Measurements from ENCODE around the gene DSCAM. TPM values are rescaled to one million over a fixed set of nuclear protein-coding genes. Genes with fewer than 3 reads are reported as not detected.
A peak's percentile ranks its signal among the peaks of the same experiment; 100 is the strongest.
"Not testable (repeated sequence)": the region's sequence is repeated elsewhere in the genome, so short reads cannot be mapped to it uniquely, and the experiment has no call there.

DSCAM gene
- total RNA-seq, 1 donor from 2014 or later: not detected

DNA sequence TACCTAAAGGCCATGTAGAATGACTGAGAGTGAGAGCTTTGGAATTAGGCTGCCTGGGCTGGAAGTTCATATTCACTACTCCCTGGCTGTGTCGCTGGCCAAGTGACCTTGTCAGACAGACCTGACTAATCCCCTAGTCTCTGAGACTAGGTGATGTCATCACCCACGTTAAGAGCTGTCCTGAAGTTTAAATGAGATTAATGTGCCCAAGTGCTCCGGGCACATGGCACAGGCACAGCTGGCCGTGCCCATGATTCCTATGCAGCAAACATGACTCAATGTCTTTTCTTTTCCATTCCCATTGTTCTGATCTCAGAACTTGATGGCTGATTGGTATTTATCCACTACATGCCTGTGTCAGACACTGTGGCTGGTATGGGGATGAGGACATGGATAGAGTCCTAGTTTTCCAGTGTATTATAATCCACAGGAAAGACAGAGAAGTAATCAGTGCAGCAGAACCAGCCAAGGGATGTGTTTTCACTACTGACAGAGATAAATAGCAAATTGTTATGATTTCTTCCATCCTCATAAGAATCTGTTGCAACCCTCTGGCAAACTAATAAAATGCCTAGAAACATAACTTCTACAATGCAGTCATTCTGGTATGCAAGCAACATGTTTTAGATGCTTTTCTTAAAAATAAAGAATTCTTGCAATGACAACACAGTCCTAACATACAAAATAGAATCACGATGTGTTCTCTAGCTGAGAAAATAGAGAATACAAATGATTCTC, 798.8 kb downstream of the DSCAM start:
- no peak for DNase-seq (ENCODE audit: extremely low spot score in 2 of 2)
- Histone ChIP-seq H3K27me3 (no peaks in the 10 kb centered on the region), H3K4me3 (no peak overlapping the region), H3K4me1 (peaks cover 7% of the 10 kb centered on the region), H3K36me3 (no peaks in the 10 kb centered on the region), H3K27ac (no peak overlapping the region), H3K9me3 (no peaks in the 10 kb centered on the region)
- intact Hi-C loops (cut with DNase I): loop anchor here (10.0 kb wide), 1 partner anchor 63 kb away; no protein-coding TSS in a partner anchor
- TF ChIP-seq POLR2AphosphoS5 (IDR thresholded peaks at IDR 0.05; ENCODE audit: insufficient read depth in 1 of 2, low read depth in 1 of 2) (no peak), POLR2A (IDR thresholded peaks at IDR 0.05) (no peak)
- TF ChIP-seq, protein P1, sequence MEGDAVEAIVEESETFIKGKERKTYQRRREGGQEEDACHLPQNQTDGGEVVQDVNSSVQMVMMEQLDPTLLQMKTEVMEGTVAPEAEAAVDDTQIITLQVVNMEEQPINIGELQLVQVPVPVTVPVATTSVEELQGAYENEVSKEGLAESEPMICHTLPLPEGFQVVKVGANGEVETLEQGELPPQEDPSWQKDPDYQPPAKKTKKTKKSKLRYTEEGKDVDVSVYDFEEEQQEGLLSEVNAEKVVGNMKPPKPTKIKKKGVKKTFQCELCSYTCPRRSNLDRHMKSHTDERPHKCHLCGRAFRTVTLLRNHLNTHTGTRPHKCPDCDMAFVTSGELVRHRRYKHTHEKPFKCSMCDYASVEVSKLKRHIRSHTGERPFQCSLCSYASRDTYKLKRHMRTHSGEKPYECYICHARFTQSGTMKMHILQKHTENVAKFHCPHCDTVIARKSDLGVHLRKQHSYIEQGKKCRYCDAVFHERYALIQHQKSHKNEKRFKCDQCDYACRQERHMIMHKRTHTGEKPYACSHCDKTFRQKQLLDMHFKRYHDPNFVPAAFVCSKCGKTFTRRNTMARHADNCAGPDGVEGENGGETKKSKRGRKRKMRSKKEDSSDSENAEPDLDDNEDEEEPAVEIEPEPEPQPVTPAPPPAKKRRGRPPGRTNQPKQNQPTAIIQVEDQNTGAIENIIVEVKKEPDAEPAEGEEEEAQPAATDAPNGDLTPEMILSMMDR (IDR thresholded peaks at IDR 0.05): no peak

DNA sequence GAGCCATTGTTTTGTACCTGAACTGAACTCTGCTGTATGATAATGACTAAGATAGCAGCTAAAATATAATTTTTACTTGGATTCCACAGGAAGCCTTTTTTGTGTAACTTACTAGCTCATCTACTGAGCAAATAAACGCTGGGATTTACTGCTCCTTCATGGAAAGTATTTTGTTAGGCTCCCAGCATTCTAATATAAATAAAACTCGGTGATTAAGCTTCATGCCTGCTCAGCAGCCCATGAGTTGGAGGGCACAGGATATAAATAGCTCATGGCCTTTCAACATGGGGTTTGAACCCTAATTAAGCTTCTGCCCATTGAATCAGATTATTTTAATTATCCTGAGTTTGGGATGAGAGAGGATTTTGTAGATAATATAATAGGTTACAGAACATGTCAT, 799.7 kb downstream of the DSCAM start:
- H3K4me3 ChIP-seq: no peak overlapping the region
- H3K4me1 ChIP-seq: peaks cover 7% of the 10 kb centered on the region
- H3K36me3 ChIP-seq: no peaks in the 10 kb centered on the region
- H3K9me3 ChIP-seq: no peaks in the 10 kb centered on the region
- intact Hi-C loops (cut with DNase I): loop anchor here (10.0 kb wide), 1 partner anchor 62 kb away; no protein-coding TSS in a partner anchor
- peak overlapping the region; percentile 37 for H3K27ac ChIP-seq
- no peaks in the 10 kb centered on the region for H3K27me3 ChIP-seq
- TF ChIP-seq POLR2AphosphoS5 (IDR thresholded peaks at IDR 0.05; ENCODE audit: insufficient read depth in 1 of 2, low read depth in 1 of 2) (no peak), POLR2A (IDR thresholded peaks at IDR 0.05) (no peak)
- TF ChIP-seq, protein P1 (IDR thresholded peaks at IDR 0.05): no peak
- DNase-seq (ENCODE audit: extremely low spot score in 2 of 2): no peak

DNA sequence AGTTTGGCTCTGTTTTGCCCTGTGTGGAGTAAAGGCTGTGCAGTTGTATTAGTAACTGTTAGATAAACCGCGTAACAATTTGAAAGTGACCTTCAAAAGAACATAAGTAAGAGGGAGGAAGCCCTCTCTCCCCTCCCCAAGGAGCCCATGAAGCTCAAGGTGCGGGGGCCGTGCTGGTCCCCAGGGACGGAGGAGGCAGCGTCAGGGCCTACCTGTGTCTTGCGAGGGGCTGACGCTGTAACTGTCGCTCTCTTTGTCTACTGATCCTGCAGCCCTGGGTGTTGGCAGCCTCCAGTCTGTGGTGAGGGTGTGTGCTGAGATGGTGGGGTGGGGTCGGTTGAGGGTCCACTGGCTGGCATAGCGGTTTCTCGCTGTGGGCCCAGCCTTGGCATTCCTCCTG, 803.1 kb downstream of the DSCAM start:
- no peak overlapping the region for H3K27ac ChIP-seq
- H3K9me3 ChIP-seq: no peaks in the 10 kb centered on the region
- intact Hi-C loops (cut with DNase I): loop anchor here (10.0 kb wide), 1 partner anchor 59 kb away; no protein-coding TSS in a partner anchor
- no peaks in the 10 kb centered on the region for H3K27me3 ChIP-seq
- TF ChIP-seq POLR2A (IDR thresholded peaks at IDR 0.05) (no peak), POLR2AphosphoS5 (IDR thresholded peaks at IDR 0.05; ENCODE audit: insufficient read depth in 1 of 2, low read depth in 1 of 2) (no peak)
- TF ChIP-seq, protein P1 (IDR thresholded peaks at IDR 0.05): no peak
- no peaks in the 10 kb centered on the region for H3K36me3 ChIP-seq
- no peak for DNase-seq (ENCODE audit: extremely low spot score in 2 of 2)
- H3K4me3 ChIP-seq: no peak overlapping the region
- no peaks in the 10 kb centered on the region for H3K4me1 ChIP-seq

DNA sequence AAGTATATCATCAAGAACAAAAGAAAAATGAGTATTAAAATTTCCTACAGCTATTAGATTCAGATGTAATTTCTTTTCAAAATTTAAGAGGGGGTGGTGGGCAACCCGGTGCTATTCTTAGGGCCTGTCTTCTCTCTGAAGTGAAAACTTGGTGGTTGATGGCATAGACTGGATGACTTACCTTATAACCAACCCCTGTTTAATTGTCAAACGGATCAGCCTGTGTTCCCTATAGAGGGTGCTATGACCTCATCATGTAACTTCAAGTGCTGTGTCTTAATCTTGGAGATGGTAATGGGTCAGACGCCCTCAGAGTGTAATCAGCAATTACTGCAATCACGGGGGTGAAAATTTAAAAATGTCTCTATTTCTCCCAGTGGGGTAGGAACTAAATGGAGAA, 803.5 kb downstream of the DSCAM start:
- H3K9me3 ChIP-seq: no peaks in the 10 kb centered on the region
- no peaks in the 10 kb centered on the region for H3K36me3 ChIP-seq
- intact Hi-C loops (cut with DNase I): loop anchor here (10.0 kb wide), 1 partner anchor 59 kb away; no protein-coding TSS in a partner anchor
- no peak for DNase-seq (ENCODE audit: extremely low spot score in 2 of 2)
- H3K27me3 ChIP-seq: no peaks in the 10 kb centered on the region
- H3K4me3 ChIP-seq: no peak overlapping the region
- H3K4me1 ChIP-seq: no peaks in the 10 kb centered on the region
- no peak overlapping the region for H3K27ac ChIP-seq
- TF ChIP-seq POLR2AphosphoS5 (IDR thresholded peaks at IDR 0.05; ENCODE audit: insufficient read depth in 1 of 2, low read depth in 1 of 2): no peak
- no peak for TF ChIP-seq POLR2A (IDR thresholded peaks at IDR 0.05)
- TF ChIP-seq, protein P1 (IDR thresholded peaks at IDR 0.05): no peak

DNA sequence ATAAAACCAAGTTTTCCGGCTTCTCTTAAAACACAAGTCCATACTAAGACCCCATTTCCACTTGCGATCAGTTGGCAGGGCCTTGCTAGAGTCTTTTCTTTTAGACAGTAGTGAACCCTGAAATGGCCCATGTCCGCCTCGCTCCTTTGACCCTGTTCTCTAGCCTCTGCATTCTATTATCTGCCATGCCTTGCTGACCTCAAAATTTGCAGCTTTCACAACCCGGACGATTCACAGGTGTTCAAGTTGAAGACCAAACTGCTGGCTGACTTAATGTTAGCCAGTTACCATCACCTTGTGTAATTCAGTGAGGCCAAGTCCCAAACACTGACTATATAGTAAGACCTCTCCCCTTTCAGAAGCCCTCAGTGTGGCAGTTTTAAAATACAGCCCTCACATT, 805.5 kb downstream of the DSCAM start:
- Histone ChIP-seq H3K27me3 (no peaks in the 10 kb centered on the region), H3K4me3 (no peak overlapping the region), H3K9me3 (no peaks in the 10 kb centered on the region), H3K27ac (no peak overlapping the region), H3K36me3 (no peaks in the 10 kb centered on the region), H3K4me1 (no peaks in the 10 kb centered on the region)
- intact Hi-C loops (cut with DNase I): loop anchor here (10.0 kb wide), 1 partner anchor 57 kb away; no protein-coding TSS in a partner anchor
- no peak for DNase-seq (ENCODE audit: extremely low spot score in 2 of 2)
- no peak for TF ChIP-seq POLR2A (IDR thresholded peaks at IDR 0.05)
- no peak for TF ChIP-seq POLR2AphosphoS5 (IDR thresholded peaks at IDR 0.05; ENCODE audit: insufficient read depth in 1 of 2, low read depth in 1 of 2)
- TF ChIP-seq, protein P1 (IDR thresholded peaks at IDR 0.05): no peak

DNA sequence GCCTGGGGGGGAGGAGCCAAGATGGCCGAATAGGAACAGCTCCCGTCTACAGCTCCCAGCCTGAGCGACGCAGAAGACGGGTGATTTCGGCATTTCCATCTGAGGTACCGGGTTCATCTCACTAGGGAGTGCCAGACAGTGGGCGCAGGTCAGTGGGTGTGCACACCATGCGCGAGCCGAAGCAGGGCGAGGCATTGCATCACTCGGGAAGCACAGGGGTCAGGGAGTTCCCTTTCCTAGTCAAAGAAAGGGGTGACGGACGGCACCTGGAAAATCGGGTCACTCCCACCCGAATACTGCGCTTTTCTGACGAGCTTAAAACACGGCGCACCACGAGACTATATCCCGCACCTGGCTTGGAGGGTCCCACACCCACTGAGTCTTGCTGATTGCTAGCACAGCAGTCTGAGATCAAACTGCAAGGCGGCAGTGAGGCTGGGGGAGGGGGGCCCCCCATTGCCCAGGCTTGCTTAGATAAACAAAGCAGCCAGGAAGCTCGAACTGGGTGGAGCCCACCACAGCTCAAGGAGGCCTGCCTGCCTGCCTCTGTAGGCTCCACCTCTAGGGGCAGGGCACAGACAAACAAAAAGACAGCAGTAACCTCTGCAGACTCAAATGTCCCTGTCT, 813.7 kb downstream of the DSCAM start:
- H3K36me3 ChIP-seq; H3K9me3 ChIP-seq; DNase-seq (ENCODE audit: extremely low spot score in 2 of 2); H3K4me1 ChIP-seq; H3K27me3 ChIP-seq; intact Hi-C loops (cut with DNase I); H3K4me3 ChIP-seq; H3K27ac ChIP-seq: not testable (repeated sequence)

All from vagina (tissue), 2 donors.